Endometrium (tissue), 2 donors: ENCODE measurements around the gene WNT8A.

ENCODE experiments used
- FAIRE-seq: peaks from 2 replicates; lab custom pipeline; 2012; peaks lifted over from hg19 to GRCh38; lab: Jason Lieb, UNC
- donor health status: control.
- donor health status: control.

Gene WNT8A

GRCh38 chr5:138092301-138092700, 8.5 kb downstream of the WNT8A start:
- FAIRE-seq = no peak

- FAIRE-seq = no peak
Measured at GRCh38 chr5:138093036-138093435, 9.2 kb downstream of the WNT8A start.

GRCh38 chr5:138095100-138095907, 11.5 kb downstream of the WNT8A start:
- no peak for FAIRE-seq

GRCh38 chr5:138096363-138096762, 12.5 kb downstream of the WNT8A start:
- FAIRE-seq = no peak

- FAIRE-seq = no peak
Measured at GRCh38 chr5:138096997-138097828, 13.4 kb downstream of the WNT8A start.

- no peak for FAIRE-seq
Measured at GRCh38 chr5:138102454-138103318, 18.9 kb downstream of the WNT8A start.

GRCh38 chr5:138103319-138103637, 19.4 kb downstream of the WNT8A start:
- FAIRE-seq = no peak

GRCh38 chr5:138105709-138106108, 21.9 kb downstream of the WNT8A start:
- FAIRE-seq = no peak

- no peak for FAIRE-seq
Measured at GRCh38 chr5:138107213-138107612, 23.4 kb downstream of the WNT8A start.

GRCh38 chr5:138109463-138110265, 25.8 kb downstream of the WNT8A start:
- FAIRE-seq = no peak

GRCh38 chr5:138110266-138110963, 26.6 kb downstream of the WNT8A start:
- no peak for FAIRE-seq

GRCh38 chr5:138111181-138111580, 27.3 kb downstream of the WNT8A start:
- no peak for FAIRE-seq

- no peak for FAIRE-seq
Measured at GRCh38 chr5:138111937-138112336, 28.1 kb downstream of the WNT8A start.

- FAIRE-seq = no peak
Measured at GRCh38 chr5:138115254-138115653, 31.4 kb downstream of the WNT8A start.

- no peak for FAIRE-seq
Measured at GRCh38 chr5:138128334-138128733, 44.5 kb downstream of the WNT8A start.

- no peak for FAIRE-seq
Measured at GRCh38 chr5:138129347-138129746, 45.5 kb downstream of the WNT8A start.

GRCh38 chr5:138132543-138132942, 48.7 kb downstream of the WNT8A start:
- FAIRE-seq = no peak

- no peak for FAIRE-seq
Measured at GRCh38 chr5:138138949-138139780, 55.3 kb downstream of the WNT8A start, which contains the start of gene NME5. Gene NME5 (minus strand): TSS chr5:138139428. CDS start chr5:138138780, 648 bp downstream.

- FAIRE-seq = no peak
Measured at GRCh38 chr5:138139781-138140090, 55.9 kb downstream of the WNT8A start.

GRCh38 chr5:138140268-138140667, 56.4 kb downstream of the WNT8A start:
- no peak for FAIRE-seq
